ENCODE results near the gene LAMC3. TPM values are rescaled to one million over a fixed set of nuclear protein-coding genes. Genes with fewer than 3 reads are reported as not detected.

LAMC3 gene
- total and polyA plus RNA-seq, 2 experiments from 2014 or later: not detected

DNA sequence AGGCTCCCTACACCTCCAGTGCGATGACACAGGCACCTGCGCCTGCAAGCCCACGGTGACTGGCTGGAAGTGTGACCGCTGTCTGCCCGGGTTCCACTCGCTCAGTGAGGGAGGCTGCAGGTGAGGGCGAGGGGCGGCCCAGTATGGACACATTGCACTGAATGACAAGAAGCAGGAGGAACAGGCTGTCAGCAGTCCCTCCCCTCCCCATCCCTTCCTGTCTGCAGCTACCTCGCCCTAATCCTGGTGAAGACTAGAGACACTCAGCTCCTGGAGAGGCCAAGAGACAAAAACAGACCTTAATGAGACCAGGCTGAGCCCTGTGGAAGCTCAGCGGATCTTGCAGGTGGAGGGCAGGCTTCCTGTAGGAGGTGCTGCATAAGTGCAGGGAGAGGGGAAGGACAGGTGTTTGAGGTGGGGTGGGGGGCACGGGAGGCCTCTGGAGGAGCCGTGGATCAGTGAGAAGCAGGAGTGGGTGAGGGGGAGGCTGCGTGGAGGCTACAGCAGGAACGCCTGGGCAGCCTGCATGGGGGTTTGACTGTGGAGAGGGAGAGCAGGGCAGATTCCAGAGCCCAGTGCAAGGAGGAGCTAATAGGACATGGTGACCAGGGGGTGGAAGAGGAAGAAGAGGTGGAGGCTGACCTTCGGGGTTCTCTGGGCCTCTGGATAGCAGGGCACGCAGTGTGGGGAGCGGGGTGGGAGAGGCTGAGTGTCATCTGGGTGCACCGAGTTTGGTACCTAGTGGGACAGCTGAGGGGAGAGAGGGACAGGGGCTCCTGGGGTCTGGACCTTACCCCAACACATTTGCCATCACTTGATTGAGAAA is 30.4 kb downstream of the LAMC3 start:
- WGBS, 2 experiments (ENCODE audit: low coverage in 1 of 2, low lambda C conversion rate in 2 of 2, missing lambda C conversion rate in 2 of 2): 77 to 85% methylated on average over 16 to 18 of the region's 18 CpGs
- H2AFZ ChIP-seq: no peak overlapping the region
- no peaks in the 10 kb centered on the region for H4K20me1 ChIP-seq (ENCODE audit: insufficient read depth)
- no peak overlapping the region for H3K4me2 ChIP-seq (ENCODE audit: unreplicated experiment)
- no peaks in the 10 kb centered on the region for H3K9me3 ChIP-seq (ENCODE audit: low read depth)
- in situ Hi-C loops (cut with MboI): no loop called here
- H3K36me3 ChIP-seq (ENCODE audit: low read depth): no peaks in the 10 kb centered on the region
- H3K27me3 ChIP-seq (replicated peaks; ENCODE audit: insufficient read depth): no peaks in the 10 kb centered on the region
- no peaks in the 10 kb centered on the region for H3K79me2 ChIP-seq (ENCODE audit: insufficient read depth)
- H3K4me3 ChIP-seq: no peak overlapping the region
- no peak overlapping the region for H3K27ac ChIP-seq
- H3K9ac ChIP-seq: no peak overlapping the region
- H3F3A ChIP-seq (ENCODE audit: insufficient read depth): no peaks in the 10 kb centered on the region
- no peak for TF ChIP-seq EZH2 (IDR thresholded peaks at IDR 0.05; ENCODE audit: insufficient read depth, poor library complexity, severe bottlenecking)
- TF ChIP-seq EZH2phosphoT487 (IDR thresholded peaks at IDR 0.05; ENCODE audit: insufficient read depth, low read depth): no peak
- DNase-seq: no peak
- no peaks in the 10 kb centered on the region for H3K9me2 ChIP-seq (ENCODE audit: insufficient read depth)
- H3K4me1 ChIP-seq (ENCODE audit: insufficient read depth): no peaks in the 10 kb centered on the region

DNA sequence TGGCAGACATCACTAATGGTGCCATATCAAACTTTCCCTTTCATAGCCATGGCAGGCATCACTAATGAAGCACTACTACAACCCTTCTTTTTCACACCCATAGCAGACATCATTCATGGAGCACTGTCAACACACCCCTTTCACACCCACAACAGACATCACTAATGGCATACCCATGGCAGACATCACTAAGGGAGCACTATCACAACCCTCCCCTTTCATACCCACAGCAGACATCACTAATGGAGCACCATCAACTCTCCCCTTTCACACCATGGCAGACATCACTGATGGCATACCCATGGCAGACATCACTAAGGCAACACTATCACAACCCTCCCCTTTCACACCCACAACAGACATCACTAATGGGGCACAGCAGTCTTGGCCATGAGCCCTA is 33.7 kb downstream of the LAMC3 start:
- no peak for TF ChIP-seq EZH2 (IDR thresholded peaks at IDR 0.05; ENCODE audit: insufficient read depth, poor library complexity, severe bottlenecking)
- TF ChIP-seq EZH2phosphoT487 (IDR thresholded peaks at IDR 0.05; ENCODE audit: insufficient read depth, low read depth): no peak
- Histone ChIP-seq H3K4me2 (ENCODE audit: unreplicated experiment) (no peak overlapping the region), H4K20me1 (ENCODE audit: insufficient read depth) (no peaks in the 10 kb centered on the region), H3K79me2 (ENCODE audit: insufficient read depth) (no peaks in the 10 kb centered on the region), H3K36me3 (ENCODE audit: low read depth) (no peaks in the 10 kb centered on the region), H3K9me3 (ENCODE audit: low read depth) (no peaks in the 10 kb centered on the region), H3K4me1 (ENCODE audit: insufficient read depth) (no peaks in the 10 kb centered on the region), H3K27me3 (replicated peaks; ENCODE audit: insufficient read depth) (no peaks in the 10 kb centered on the region), H2AFZ (no peak overlapping the region), H3F3A (ENCODE audit: insufficient read depth) (no peaks in the 10 kb centered on the region), H3K9me2 (ENCODE audit: insufficient read depth) (no peaks in the 10 kb centered on the region), H3K9ac (no peak overlapping the region), H3K27ac (no peak overlapping the region), H3K4me3 (no peak overlapping the region)
- no peak for DNase-seq
- in situ Hi-C loops (cut with MboI): no loop called here

DNA sequence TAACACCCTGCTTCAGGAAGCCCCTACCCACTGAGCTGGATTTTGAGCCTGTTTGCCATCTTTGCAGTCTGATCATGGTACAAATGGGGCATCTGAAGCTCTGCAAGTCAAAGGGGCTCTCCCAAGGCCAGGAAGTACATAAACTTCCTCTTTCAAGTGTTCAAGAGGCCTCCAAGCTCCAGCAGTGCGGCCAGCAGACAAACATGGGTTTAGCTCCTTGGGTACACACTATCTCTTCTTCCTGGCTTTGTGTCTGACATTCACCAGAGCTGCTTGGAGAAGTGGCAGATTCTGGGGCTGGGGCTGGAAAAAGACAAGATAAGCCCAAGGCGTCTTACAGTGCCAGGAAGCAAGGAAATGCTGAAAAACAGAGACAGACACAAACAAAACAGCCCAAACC is 34.1 kb downstream of the LAMC3 start:
- in situ Hi-C loops (cut with MboI): no loop called here
- H3K4me1 ChIP-seq (ENCODE audit: insufficient read depth): no peaks in the 10 kb centered on the region
- no peak overlapping the region for H3K4me2 ChIP-seq (ENCODE audit: unreplicated experiment)
- TF ChIP-seq EZH2 (IDR thresholded peaks at IDR 0.05; ENCODE audit: insufficient read depth, poor library complexity, severe bottlenecking) (no peak), EZH2phosphoT487 (IDR thresholded peaks at IDR 0.05; ENCODE audit: insufficient read depth, low read depth) (no peak)
- H3K9me3 ChIP-seq (ENCODE audit: low read depth): no peaks in the 10 kb centered on the region
- no peak overlapping the region for H3K9ac ChIP-seq
- no peak overlapping the region for H3K4me3 ChIP-seq
- H3K27ac ChIP-seq: no peak overlapping the region
- no peaks in the 10 kb centered on the region for H4K20me1 ChIP-seq (ENCODE audit: insufficient read depth)
- no peaks in the 10 kb centered on the region for H3K79me2 ChIP-seq (ENCODE audit: insufficient read depth)
- no peak for DNase-seq
- no peaks in the 10 kb centered on the region for H3K27me3 ChIP-seq (replicated peaks; ENCODE audit: insufficient read depth)
- no peak overlapping the region; the same call in 1 of the 2 replicates for H2AFZ ChIP-seq
- H3K9me2 ChIP-seq (ENCODE audit: insufficient read depth): no peaks in the 10 kb centered on the region
- 67 to 79% methylated on average over 2 of the region's 2 CpGs for WGBS, 2 experiments (ENCODE audit: low coverage in 1 of 2, low lambda C conversion rate in 2 of 2, missing lambda C conversion rate in 2 of 2)
- H3K36me3 ChIP-seq (ENCODE audit: low read depth): no peaks in the 10 kb centered on the region
- no peaks in the 10 kb centered on the region for H3F3A ChIP-seq (ENCODE audit: insufficient read depth)

DNA sequence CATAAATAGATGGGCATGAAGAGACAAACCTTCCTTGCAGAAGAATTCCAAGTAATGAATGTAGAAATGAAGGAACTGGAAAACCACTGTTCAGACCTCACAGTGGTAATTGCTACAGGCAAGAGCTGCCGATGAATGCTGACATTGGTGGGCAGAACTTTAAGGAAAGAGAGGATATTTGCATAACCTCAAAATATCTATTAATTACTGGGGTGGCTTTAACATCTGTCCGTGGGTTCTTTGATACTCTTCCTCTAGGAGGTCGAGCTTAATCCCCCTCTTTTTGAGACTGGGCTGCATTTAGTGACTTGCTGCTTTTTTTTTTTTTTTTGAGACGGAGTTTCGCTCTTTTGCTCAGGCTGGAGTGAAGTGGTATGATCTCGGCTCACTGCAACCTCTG is 34.7 kb downstream of the LAMC3 start:
- in situ Hi-C loops (cut with MboI): no loop called here
- H2AFZ ChIP-seq: no peak overlapping the region; the same call in 1 of the 2 replicates
- TF ChIP-seq EZH2phosphoT487 (IDR thresholded peaks at IDR 0.05; ENCODE audit: insufficient read depth, low read depth): no peak
- no peak for TF ChIP-seq EZH2 (IDR thresholded peaks at IDR 0.05; ENCODE audit: insufficient read depth, poor library complexity, severe bottlenecking)
- DNase-seq: no peak
- no peaks in the 10 kb centered on the region for H3K4me1 ChIP-seq (ENCODE audit: insufficient read depth)
- no peaks in the 10 kb centered on the region for H3K9me2 ChIP-seq (ENCODE audit: insufficient read depth)
- no peaks in the 10 kb centered on the region for H4K20me1 ChIP-seq (ENCODE audit: insufficient read depth)
- H3K36me3 ChIP-seq (ENCODE audit: low read depth): no peaks in the 10 kb centered on the region
- no peaks in the 10 kb centered on the region for H3K79me2 ChIP-seq (ENCODE audit: insufficient read depth)
- no peaks in the 10 kb centered on the region for H3K27me3 ChIP-seq (replicated peaks; ENCODE audit: insufficient read depth)
- H3F3A ChIP-seq (ENCODE audit: insufficient read depth): no peaks in the 10 kb centered on the region
- H3K9ac ChIP-seq: no peak overlapping the region
- 49 to 68% methylated on average over 5 to 6 of the region's 6 CpGs for WGBS, 2 experiments (ENCODE audit: low coverage in 1 of 2, low lambda C conversion rate in 2 of 2, missing lambda C conversion rate in 2 of 2)
- no peak overlapping the region for H3K4me3 ChIP-seq
- no peak overlapping the region for H3K27ac ChIP-seq
- H3K9me3 ChIP-seq (ENCODE audit: low read depth): no peaks in the 10 kb centered on the region
- no peak overlapping the region for H3K4me2 ChIP-seq (ENCODE audit: unreplicated experiment)
